ENCODE results near the gene DNAJC6. TPM values are rescaled to one million over a fixed set of nuclear protein-coding genes. Genes with fewer than 3 reads are reported as not detected.

DNAJC6 gene
- total RNA-seq, 1 donor, result 19.7 TPM

DNA sequence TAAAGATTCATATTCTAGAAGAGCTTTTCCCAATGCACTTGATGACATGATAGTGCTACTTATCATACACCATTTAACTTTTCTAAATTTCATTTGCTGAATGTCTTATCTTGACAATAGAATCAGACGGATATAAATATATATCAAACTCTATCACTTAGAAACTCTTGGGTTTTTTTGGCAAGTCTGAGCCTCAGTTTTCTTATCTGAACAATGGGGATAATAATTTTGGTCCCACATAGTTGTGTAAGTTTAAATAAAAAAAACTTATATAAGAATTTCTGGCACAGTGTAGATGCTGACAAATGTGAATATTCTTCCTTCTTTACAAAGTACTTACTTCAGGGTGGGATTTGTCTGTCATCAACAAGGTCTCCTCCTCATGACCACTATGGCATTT is 89.7 kb downstream of the DNAJC6 start:
- no peak for DNase-seq (ENCODE audit: low read depth in 2 of 3, low spot score in 2 of 3)

DNA sequence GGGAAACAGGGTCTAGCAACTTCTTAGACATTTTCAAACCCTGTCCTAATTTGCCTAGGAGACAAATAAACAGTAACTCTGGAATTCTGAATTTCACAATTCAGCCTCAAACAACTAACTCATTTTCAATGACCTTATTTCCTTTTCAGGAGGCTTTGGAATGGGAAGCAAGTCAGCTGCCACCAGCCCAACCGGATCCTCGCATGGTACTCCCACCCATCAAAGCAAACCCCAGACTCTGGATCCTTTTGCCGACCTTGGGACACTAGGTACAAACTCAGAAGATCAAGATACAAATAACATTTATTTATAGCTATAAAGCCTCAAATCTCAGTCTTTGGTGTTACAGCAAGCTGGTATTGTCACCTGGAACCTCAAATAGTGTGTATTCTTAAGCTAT is 92.3 kb downstream of the DNAJC6 start:
- DNase-seq (ENCODE audit: low read depth in 2 of 3, low spot score in 2 of 3), result no peak

DNA sequence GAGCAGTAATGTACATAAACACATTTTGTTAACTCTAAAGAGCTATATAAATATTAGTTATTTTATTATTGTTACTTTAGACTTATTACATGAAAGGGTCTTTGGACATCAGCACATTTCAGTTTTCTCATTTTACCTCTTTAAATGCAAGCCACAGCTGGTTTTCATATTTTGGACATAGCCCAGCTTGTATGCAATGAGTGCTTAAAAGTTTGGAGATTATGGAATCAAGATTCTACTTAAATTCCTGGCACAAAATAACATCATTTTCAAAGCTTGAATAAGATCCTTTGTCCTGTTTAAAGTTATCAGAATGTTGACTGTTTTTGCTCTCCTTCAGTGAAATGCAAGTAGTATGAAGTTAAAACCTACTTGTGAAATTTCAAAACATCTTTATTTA is 95.6 kb downstream of the DNAJC6 start:
- no peak for DNase-seq (ENCODE audit: low read depth in 2 of 3, low spot score in 2 of 3)

DNA sequence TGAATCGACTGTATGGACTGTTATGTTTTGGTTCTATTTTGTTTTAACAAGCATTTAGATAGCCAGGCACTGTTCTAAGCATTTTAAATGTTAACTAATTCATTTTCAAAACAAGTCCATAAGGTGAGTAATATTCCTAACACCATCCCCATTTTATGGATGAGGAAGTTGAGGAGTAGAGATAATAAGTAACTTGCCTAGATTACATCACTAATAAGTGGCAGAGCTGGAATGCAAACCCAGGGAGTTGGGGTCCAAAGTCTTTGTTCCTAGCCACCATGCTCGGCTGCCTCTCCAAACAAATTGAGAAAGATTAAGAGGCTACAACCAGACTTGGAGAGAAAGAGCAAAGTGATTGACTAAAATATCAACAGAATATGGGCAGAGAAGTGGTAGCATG is 98.5 kb downstream of the DNAJC6 start:
- no peak for DNase-seq (ENCODE audit: low read depth in 2 of 3, low spot score in 2 of 3)

DNA sequence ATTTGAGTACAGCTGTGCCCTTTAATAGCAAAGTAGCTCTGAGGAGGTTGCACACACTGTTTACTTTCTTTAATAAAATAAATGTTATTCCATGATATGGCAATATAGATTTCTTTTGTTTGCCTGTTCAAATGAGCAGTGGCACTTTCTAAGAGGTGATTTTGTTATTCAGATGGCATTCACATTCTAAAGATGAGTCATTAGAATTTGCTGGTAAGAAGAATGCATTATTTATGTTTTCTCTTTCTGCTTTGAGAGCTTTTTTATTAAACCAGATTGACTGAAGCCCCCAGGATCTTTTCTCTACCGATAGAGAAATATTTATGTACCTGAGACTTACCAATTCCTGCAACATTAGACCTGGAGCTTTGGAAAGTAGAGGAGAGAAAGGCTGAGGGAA is 100.0 kb downstream of the DNAJC6 start:
- no peak for DNase-seq (ENCODE audit: low read depth in 2 of 3, low spot score in 2 of 3)

DNA sequence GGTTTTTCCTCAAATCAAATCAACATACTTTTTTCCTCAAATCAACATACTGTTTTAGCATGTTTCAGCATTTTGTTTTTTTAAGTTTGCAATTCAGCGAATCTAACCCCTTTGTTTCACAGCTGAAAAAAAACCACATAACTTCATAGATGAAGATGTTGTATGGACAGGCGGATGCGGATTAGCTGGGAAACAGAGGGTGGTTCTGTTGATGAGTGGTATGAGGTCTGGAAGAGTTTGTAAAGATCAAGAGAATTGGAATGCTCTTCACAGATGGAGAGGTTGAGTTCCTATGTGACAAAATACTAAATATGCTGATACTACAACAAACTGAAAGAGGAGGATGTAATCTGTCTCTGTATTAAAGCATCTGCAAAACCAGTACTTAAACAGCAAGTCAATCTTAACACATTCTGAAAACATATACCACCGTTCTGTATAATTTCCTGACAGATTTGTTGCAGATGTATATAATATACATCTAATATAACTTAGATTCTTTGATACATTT is 100.5 kb downstream of the DNAJC6 start:
- no peak for DNase-seq (ENCODE audit: low read depth in 2 of 3, low spot score in 2 of 3)

DNA sequence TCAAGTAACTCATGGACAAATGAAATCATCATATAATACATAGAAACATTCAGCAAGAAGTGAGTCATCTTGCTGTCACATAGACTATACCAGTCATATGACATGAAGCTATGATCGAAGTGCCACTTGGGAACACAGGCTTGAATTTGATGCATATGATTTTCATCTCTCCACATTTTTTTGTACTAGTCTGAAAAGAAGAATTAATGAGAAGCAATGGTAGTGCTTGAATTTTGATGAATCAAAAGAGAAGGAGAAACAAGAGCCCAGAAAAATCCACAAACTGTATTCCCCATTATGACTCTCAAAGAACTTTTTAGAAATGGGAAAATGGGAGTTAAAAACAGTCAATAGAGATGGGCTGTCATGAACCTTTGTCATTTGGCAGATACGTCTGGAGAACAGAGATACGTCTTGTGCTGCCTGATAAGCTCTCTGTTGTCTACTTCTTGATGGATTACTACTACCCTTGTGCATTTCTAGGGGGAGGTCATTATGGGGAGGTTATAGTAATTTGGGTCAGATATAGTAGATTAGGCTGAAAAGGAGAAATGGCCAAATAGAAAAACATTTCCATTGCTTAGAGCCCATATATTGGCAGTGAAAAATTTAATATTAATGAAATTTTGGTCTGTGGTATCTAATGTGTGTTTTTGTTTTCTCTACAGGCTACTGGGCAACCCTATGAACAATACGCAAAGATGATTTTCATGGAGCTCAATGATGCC is 103.1 kb downstream of the DNAJC6 start:
- peak in 1 of 3 donors; percentile 8 for DNase-seq (ENCODE audit: low read depth in 2 of 3, low spot score in 2 of 3)

DNA sequence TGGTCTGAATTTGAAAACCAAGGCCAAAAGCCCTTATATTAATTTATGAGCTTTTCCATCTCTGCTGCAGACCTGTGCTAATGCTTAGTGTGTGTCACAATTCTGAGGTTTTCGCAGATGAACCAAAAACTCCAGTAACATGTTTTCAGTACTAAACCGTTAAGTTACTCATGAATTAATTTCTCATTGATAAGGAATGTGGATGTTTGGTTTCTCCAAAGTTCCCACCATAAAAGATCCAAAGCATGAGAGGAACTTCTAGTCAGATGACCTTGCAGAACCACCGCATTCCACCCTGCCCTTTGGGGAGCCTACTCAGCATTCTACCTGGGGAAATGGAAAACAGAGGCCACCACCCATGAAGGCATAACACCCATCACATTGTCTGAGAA is 103.6 kb downstream of the DNAJC6 start:
- no peak for DNase-seq (ENCODE audit: low read depth in 2 of 3, low spot score in 2 of 3)

DNA sequence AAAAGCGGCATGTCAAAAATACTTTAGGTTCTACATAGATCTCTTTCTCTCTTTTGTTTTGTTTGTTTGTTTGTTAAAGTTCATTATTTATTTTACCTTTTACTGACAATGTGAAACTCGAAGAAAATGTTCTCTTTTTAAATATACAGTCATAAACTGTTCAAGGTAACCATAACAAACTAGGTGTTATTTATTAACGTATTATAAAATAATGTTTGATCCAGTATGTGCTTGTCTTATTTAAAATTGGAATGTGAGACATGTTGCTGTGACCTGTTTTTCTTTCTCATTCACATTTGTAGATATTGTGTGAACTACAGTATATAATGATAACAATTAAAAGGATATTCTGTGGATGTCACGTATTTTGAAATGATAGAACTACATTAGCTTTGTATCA is 105.2 kb downstream of the DNAJC6 start:
- no peak for DNase-seq (ENCODE audit: low read depth in 2 of 3, low spot score in 2 of 3)

DNA sequence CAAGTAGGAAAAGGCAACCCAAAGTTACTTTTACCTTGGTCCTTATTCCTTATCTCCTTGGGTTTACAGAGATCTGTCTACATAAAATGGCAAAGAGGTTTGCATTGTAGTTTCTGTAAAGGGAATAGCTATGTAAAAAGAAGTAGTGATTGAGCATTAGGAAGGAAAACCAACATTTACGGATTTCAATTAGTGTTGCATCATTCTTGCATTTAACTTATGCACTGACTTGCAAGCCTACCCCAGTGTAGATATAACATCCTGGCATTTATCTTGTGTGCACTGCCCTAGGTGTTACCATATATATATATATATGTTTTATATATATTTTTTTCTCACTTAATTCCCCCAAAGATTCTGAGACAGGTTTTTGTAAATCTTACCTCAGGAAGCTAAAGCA is 107.4 kb downstream of the DNAJC6 start:
- no peak for DNase-seq (ENCODE audit: low read depth in 2 of 3, low spot score in 2 of 3)

DNA sequence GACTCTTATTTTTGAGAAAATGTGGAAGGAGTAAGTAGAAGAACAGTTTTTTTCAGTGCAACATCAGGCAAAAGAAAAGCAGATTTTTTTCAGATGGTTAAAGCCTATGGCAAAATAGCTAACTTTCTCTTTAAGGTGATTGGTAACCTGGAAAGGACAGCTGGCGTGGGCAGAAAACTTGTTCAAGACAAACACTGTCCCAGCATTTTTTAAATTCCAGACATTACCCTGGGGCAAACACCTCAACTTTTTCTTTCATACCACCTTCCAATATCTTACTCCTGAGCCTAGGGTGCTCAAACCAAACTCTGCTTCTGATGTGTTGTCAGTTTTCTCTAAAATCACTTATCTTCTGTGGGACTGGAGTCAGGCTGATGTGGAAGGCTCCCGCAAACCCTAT is 108.4 kb downstream of the DNAJC6 start:
- no peak for DNase-seq (ENCODE audit: low read depth in 2 of 3, low spot score in 2 of 3)

DNA sequence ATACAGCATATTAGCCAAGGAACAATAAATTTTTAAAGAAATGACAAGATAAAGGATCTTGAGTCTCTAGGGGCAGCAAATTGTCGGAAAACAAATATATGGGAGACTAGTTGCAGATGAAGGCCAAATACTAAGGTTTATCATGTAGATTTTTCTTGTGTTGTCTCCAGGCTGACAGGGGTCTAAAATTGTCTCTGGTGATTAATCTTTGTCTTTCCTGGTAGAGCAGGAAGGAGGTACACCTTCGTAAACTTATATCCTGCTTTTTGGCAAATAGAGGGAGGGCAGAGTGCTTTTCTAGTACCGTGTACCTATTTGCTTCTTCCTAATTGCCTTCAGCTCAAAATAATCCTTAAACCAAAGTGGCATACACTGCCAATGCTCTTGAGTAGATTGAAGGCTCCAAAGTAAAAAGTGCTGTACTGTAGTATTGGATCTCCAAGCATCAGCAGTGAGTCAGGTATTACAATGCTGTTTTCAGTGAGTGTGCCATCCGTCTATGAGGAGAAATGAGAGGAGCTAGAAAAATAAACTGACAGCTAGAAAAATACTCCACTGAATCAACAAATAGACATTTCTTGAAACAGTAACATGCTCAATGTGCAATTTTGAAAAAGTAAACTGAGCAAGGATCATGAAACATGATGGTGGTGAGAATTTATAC is 109.3 kb downstream of the DNAJC6 start:
- DNase-seq (ENCODE audit: low read depth in 2 of 3, low spot score in 2 of 3), result no peak

DNA sequence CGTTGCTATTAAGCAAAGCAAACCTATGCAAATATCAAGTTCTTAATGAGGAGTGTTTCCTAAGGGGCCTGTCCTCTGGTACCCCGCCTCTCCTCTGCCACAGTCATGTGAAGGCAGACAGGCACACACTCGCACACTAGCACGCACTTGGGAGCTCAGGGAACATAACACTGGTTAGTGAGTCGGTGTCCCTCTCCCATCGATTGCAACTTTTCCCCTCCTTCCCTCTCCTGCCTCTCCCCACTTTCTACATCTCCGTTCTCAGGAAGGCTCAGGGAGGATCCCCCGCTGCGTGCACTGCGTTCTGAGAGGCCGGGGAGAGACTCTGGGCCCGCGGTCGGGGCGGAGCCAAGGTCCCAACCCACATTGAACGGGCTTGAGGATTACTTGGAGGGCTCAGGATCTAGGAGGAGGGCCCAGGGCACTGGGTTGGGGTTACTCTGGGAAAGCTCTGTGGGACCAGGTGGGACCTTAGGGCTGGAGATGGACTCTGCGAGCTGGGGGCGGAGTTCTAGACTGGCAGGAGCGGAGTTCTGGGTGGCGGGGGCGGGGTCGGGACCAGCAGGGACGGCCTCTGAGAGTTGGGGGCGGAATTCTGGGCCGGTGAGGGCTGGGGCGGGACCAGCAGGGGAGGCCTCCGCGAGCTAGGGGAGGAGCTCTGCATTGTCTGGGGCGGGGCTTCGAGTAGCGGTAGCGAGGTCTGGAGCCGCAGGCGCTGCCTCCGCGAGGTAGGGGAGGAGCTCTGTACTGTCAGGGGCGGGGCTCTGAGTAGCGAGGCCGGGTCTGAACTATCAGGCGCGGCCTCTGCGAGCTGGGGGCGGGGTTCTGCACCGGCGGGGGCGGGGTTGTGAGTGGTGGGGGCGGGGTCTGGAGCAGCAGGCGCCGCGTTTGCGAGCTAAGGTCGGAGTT is 110.6 kb downstream of the DNAJC6 start:
- peak; percentile 91 to 99 (median 98) for DNase-seq (ENCODE audit: low read depth in 2 of 3, low spot score in 2 of 3)

DNA sequence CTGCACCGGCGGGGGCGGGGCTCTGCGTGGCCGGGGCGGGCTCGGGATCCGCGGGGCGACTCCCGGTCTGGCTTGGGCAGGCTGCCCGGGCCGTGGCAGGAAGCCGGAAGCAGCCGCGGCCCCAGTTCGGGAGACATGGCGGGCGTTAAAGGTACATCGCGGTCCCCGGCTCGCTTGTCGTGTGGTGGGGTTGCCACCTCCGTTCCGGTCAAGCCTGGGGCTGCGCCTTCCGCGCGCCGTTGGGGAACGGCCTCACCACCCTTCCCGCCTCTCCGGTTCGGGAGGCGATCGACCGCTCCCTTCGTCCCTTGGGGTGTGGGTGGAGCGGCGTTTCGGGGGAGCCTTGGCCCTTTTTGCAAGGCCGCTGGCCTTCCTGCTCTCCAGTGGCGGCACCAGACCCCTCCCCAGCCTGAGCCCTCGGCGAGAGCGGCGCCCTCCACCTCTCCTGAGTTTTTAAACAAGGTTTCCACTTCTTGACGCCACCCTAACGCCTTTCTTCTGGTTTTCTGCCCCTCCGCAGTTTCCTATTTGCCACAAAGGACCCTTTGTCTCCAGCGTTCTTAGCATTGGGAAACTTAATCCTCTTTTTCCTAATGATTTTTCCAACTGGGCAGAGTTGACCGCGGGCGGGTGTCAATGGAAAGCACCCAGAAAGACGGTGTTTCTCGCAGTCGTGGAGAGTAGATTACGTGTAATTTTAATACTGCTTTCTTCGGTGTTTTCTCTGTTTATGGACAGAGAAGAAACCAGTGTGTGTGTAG is 111.4 kb downstream of the DNAJC6 start, which contains the start of the genes LEPR and LEPROT:
LEPR (plus strand) TSS at position 79 of the 761 bp plus-strand sequence. CDS start 144,898 bp downstream, outside the sequence.
LEPROT (plus strand) TSS at position 79 of the 761 bp plus-strand sequence; CDS start at position 136, 57 bp downstream.
- no peak for DNase-seq (ENCODE audit: low read depth in 2 of 3, low spot score in 2 of 3)

DNA sequence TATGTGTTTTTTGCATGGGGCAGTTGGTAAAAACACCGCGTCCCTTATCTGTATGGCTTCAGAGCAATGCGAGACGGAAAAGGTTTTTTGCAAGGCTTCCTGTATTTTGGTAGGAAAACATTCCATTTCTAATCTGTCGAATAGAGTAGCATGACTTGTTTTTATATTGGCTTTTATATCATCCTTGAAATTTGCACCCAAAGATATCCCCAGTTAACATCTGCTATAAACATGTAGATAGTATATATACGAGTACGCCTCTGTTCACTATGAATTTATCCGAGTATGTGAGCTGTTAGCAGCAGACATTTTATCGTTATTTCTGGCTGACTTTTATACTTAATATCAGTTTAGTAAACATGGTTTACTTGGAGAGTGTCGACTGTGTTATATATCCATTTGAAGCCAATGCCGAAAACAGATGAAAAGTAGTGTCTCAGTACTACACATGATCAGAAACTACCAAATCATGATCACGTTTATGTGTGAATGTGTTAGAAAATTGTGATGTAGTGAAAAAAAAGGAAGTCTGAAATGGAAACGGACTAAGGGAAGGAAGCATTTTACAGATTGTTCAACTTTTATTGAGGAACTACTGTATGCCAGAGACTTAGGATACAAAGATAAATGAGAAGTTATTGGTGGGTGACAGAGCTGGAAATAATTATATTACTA is 112.1 kb downstream of the DNAJC6 start:
- peak in 2 of 3 donors; percentile 46 to 68 for DNase-seq (ENCODE audit: low read depth in 2 of 3, low spot score in 2 of 3)

DNA sequence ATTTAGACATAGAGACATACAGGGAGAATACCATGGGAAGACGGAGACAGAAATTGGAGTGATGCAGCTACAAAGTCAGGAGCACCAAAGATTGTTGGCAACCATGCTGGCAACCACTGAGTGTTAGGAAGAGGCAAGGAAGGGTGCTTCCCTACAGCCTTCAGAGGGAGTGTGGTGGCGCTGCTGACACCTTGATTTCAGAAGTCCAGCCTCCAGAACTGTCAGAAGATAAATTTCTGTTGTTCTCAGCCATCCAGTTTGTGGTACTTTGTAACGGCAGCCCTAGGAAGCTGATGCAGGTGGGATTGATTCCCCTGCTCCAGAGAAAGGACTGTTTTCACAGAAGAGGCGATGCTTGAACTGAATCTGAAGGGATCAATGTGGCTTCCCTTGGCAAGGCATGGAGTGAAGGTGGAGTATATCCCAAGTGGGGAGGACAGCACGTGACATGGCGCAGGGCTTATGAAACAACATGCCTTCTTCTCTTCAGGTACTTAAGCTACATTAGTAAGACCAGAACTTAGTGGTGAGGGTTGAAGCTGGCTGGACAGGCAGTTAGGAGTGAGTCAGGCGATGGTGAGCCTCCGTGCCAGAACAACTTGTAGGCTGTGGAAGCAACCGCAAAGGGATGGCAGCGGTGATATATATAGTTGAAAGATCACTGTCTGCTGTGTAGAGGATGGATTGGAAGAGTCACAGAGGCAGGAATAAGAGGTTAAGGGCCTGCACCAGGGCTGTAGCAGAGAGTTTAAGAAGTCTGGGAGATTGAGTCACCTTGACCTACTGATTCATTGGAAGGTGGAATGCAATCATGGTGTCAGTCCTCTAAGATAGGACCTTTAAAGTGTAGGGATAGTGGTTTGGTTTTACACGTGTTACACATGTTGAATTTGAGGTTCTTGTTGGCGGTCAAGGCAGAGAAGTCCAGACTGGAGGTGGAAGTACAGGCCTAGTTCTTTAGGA is 113.2 kb downstream of the DNAJC6 start:
- DNase-seq (ENCODE audit: low read depth in 2 of 3, low spot score in 2 of 3), result no peak

DNA sequence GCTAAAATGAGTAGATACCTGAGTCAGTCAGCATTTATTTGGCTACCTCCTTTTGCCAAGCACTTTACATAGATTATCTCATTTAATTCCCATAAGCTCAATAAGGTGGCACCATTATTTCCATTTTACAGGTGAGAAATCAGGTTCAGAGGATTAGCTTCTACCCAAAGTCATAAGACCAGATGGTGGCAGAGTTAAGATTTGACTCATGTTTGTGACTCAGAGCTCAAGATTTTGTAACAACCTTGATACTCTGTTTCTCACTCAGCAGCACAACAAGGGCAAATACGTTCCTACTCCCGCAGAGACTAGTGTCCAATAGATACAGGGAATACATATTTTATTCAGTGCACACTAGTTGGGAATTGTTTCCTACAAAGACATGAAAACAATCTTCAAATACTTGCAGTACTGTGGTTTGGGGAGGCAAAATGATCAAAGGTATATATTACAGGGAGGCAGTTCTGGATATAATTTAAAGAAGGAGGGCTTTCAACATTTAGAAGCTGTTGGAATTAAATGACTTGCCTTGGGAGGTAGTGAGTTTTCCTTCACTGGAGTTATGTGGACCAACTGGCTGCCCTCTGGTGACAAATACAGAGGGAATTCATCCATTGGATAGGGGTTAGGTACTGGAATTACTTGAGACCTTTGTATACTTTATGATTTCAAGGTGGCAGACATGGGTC is 114.7 kb downstream of the DNAJC6 start:
- peak in 2 of 3 donors; percentile 18 to 34 for DNase-seq (ENCODE audit: low read depth in 2 of 3, low spot score in 2 of 3)

DNA sequence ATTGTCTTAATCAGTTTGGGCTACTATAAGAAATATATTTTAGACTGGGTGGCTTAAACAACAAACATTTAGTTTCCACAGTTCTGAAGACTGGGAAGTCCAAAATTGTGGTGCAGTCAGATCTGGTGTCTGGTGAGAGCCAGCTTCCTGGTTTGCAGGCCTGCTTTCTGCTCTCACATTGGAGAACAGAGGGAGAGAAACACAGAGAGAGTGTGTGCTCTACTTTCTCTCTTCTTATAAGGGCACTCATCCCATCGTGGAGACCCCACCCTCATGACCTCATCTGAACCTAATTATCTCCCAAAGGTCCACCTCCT is 115.2 kb downstream of the DNAJC6 start:
- DNase-seq (ENCODE audit: low read depth in 2 of 3, low spot score in 2 of 3), result no peak

Data from hematopoietic multipotent progenitor cell (in vitro differentiated cells).